CMK (cell line): Measurements from ENCODE around the gene FAM43A.

Experiments used
- DNase-seq: peaks from one replicate; pipeline ENCODE4 v3.0.0-alpha.2; 2010; ENCODE audit warnings: low read depth

Gene FAM43A

GRCh38 chr3:194711286-194711685 lies 25.6 kb downstream of the FAM43A start:
- DNase-seq = no peak

DNA sequence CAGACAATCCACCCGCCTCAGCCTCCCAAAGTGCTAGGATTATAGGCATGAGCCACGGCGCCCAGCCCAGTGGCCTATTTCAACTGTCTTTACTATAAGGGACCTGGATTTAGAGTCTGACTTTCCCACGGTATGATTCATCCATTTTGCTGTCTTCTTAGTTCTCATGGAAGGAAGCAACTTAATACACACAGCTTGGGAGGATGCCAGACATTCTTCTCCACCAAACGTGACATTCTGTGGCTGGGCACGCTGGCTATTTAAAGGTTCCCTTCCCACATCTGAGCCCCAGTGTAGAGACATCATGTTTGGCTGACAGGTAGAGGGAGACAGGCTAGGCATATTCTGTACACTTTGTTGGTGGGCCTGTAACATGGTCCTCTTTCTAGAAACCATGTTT lies 26.2 kb downstream of the FAM43A start:
- no peak for DNase-seq

DNA sequence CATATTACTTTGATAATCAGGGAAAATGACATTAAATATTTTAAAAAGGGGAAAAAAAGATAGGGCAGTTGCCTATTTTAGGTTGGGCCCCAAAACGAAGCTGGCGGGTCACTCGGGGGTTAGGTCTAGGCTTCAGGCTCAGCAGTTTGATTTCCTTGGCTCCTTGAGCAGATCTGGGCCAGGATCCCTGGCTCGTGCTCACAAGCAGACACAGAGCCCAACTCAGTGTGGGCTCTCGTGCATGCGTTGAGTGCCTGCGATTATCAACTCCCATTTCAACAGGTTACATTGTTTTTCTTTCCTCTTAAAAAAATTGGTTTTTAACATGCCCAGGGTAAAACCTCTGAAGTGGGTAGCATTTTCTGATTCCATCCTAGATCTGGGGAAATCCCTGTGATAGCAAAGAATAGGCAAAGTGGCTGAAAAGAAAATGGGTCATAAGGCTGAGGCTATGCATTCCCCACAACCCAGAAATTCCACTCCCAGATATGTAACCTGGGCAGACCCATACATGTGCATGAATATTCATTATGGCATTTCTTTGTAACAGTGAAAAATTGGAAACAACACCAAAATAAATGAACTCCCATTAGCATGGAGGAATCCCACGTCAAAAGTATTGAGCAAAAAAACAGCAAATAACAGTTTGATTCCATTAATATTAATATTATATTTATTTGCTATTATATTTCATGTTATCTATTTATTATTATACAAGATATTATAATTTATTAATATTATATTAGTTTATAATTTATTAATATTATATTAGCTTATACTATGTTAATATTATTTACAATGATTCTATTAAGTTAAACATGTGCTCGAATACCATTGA lies 27.8 kb downstream of the FAM43A start:
- no peak for DNase-seq

- no peak for DNase-seq
These were observed 28.4 kb downstream of the FAM43A start for GRCh38 chr3:194714137-194714455.

- no peak for DNase-seq
These were observed 28.9 kb downstream of the FAM43A start for GRCh38 chr3:194714564-194714963.

- DNase-seq = no peak
These were observed 29.5 kb downstream of the FAM43A start for GRCh38 chr3:194715022-194715800.

- no peak for DNase-seq
These were observed 32.4 kb downstream of the FAM43A start for GRCh38 chr3:194718079-194718478.

- DNase-seq = no peak
These were observed 34.4 kb downstream of the FAM43A start for GRCh38 chr3:194720048-194720447.

DNA sequence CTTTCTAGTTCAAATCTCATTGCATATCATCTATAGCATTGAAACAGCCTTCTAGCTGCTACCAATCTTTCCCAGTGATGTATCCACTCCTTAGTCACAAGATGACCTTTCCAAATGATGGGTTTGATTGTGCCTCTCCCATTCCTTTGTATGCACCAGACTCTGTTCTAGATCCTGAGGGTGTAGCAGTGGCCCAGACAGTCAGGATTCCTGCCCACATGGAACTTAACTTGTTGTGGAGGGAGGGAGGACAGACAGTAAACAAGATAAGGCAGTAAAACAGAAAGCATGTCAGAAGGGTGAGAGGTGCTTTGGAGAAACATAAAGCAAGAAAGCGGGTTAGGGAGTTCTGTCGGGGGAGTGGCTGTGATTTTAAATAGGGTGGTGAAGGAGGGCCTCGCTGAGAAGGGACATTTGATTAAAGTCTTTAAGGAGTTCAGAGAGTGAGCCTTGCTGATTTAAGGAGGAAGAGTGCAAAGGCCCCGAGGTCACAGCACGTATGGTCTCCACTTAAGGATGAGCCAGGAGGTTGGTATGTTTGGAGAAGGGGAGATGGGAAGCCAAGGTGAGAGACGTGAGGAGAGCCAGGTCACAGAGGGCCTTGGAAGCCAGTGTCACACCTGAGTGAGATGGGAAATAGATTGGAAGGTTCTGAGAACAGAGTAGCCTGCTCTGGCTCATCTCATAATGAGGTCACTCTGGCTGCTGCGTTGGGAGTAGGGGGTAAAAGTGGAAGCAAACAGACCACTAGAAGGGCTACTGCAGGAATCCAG lies 38.3 kb downstream of the FAM43A start:
- DNase-seq = no peak

DNA sequence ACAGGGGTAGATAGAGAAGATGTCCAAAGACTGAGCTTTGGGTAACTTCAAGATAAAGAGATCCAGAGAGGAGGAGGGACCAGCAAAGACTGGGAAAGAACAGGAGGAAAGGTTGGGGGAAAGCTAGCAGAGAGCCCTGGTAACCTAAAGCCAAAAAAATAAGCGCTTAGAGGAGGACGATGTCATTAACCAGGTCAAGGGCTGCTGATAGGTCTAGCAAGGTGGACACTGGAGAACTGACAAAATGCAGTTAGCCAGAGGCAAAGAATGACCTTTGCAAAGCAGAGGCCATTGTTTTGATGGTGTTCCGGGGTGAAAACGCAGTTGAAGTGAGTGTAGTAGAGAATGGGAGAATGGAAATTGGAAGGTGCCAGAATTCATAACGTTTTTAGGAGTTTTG lies 39.7 kb downstream of the FAM43A start:
- no peak for DNase-seq

DNA sequence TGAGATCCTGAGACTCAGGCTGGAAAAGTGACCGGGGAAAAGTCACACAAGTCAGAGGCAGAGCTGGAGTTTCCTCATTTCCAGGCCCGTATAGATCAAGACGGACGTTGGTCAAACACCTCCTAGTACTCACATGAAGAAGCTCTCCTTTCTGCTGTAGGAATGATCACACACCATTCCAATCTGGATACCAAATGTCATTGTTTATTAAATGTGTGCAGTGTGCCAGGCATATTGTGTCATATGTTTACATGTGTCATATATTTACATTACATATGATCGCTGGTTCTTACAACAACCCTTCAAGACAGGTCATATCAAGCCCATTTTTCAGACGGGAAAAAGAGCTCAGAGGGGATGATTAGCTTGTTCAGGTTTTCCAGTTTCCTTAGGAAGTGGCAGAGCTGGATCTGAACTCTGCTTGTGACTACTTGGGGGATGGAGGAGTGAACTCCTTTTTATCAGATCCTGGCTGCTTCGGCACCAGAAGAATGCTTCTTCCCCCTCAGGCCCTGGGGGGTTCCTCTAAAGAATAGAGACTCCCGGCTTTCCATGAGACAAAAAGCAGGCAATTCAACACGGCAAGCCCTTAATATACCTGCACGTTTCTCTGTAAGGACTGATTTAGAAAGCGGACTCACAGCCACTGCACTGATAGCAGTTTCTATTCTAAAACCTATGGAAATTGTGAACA lies 41.9 kb downstream of the FAM43A start:
- no peak for DNase-seq

DNA sequence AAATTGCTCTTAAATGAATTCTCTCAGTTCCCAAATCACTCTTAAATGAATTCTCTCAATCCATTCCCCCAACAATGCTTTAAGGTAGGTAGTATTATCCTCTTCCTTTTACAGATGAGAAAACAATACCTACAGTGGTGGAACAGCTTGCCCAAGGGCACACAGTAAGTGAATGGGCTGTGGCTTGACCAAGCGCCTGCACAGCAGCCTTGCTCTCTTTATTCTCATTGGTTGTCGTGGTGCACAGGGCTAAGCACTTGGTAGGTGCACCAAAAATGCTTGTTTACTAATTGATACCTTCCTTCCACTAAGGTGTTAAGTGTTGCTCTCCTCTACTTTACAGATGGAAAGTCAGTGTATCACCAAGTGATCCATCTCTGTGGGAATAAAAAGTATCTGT lies 43.3 kb downstream of the FAM43A start:
- no peak for DNase-seq

- no peak for DNase-seq
These were observed 44.7 kb downstream of the FAM43A start for GRCh38 chr3:194730365-194730764.

DNA sequence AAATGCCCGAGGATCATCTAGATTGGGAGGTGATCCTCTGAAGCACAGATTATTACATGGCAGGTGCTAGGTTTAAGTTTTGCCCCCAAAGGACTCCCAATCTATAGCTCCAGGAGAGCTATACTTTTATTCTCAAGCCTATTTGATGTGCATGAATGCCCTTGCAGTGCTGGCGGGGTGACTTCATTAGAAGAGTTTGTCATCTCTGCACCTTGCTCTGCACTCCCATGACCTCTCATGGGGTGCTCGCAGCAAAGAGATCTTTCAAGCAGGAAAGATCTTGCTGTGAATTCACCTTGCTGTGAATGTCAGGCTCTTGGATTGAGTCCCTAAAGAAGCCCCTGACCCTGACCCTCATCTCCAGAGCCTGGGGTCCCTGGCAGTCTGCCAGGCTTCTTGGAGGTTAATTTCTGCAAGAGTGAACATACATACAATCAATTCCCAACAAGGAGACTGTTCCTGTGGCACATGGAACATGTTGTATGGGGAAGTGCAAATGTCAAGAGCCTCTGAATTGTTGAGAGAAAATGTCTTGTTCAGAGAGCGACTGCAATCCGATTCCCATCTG lies 45.9 kb downstream of the FAM43A start:
- no peak for DNase-seq

- DNase-seq = no peak
These were observed 46.9 kb downstream of the FAM43A start for GRCh38 chr3:194732617-194733016.

GRCh38 chr3:194736277-194736895 lies 50.7 kb downstream of the FAM43A start:
- no peak for DNase-seq

GRCh38 chr3:194736896-194737600 lies 51.4 kb downstream of the FAM43A start:
- no peak for DNase-seq
